A549 (cell line): Measurements from ENCODE around the gene GRM4.

Source experiments
- CBX2 ChIP-seq: fragments of 200-600 bp; sonication (generic); IDR thresholded peaks from 2 replicates; pipeline ENCODE4 v1.6.1; 2016; ENCODE audit warnings: low read depth, mild to moderate bottlenecking, borderline replicate concordance
- CHD2 ChIP-seq: fragments of 150-350 bp; IDR thresholded peaks from 2 replicates; pipeline ENCODE4 v1.6.1; 2014; ENCODE audit warnings: low read length; ENCODE audit not compliant: partially characterized antibody
- CTCF ChIP-seq: fragments of >200 bp; sonication (Bioruptor Twin); formaldehyde crosslinking; IDR thresholded peaks from 3 replicates; pipeline ENCODE4 v1.5.1; 2016
- EP300 ChIP-seq, 2 experiments: fragments of >200 bp; sonication (Bioruptor Twin); formaldehyde crosslinking; IDR thresholded peaks; 2 replicates in 1 of 2; 3 replicates in 1 of 2; pipeline ENCODE4 v1.6.1; 2016 to 2017
- JUN ChIP-seq, 2 experiments: fragments of >200 bp; sonication (Bioruptor Twin); formaldehyde crosslinking; IDR thresholded peaks; 2 replicates in 1 of 2; 3 replicates in 1 of 2; pipeline ENCODE4 v1.6.1; 2016 to 2017
- JUNB ChIP-seq: fragments of >200 bp; sonication (Bioruptor Twin); formaldehyde crosslinking; IDR thresholded peaks from 2 replicates; pipeline ENCODE4 v1.6.1; 2016
- KDM5A ChIP-seq: fragments of 200-600 bp; sonication (generic); IDR thresholded peaks from 2 replicates; pipeline ENCODE4 v1.6.1; 2016; ENCODE audit warnings: antibody characterized with exemption, mild to moderate bottlenecking
- MAX ChIP-seq: IDR thresholded peaks from 2 replicates; pipeline ENCODE4 v1.6.1; 2012
- PBX3 ChIP-seq: IDR thresholded peaks from 2 replicates; pipeline ENCODE4 v1.6.1; 2012
- PHF8 ChIP-seq: fragments of 200-600 bp; sonication (generic); IDR thresholded peaks from 2 replicates; pipeline ENCODE4 v1.6.1; 2016; ENCODE audit warnings: low read depth, mild to moderate bottlenecking, antibody characterized with exemption, moderate library complexity, borderline replicate concordance
- POLR2A ChIP-seq: IDR thresholded peaks from 2 replicates; pipeline ENCODE4 v1.6.1; 2012; ENCODE audit warnings: mild to moderate bottlenecking, low read length
- RCOR1 ChIP-seq: fragments of 150-350 bp; IDR thresholded peaks from 2 replicates; pipeline ENCODE4 v1.6.1; 2014; ENCODE audit warnings: antibody characterized with exemption, low read length, low read depth
- REST ChIP-seq: fragments of 200-600 bp; sonication (generic); IDR thresholded peaks from 2 replicates; pipeline ENCODE4 v1.6.1; 2016; ENCODE audit warnings: antibody characterized with exemption, mild to moderate bottlenecking, moderate library complexity

DNA sequence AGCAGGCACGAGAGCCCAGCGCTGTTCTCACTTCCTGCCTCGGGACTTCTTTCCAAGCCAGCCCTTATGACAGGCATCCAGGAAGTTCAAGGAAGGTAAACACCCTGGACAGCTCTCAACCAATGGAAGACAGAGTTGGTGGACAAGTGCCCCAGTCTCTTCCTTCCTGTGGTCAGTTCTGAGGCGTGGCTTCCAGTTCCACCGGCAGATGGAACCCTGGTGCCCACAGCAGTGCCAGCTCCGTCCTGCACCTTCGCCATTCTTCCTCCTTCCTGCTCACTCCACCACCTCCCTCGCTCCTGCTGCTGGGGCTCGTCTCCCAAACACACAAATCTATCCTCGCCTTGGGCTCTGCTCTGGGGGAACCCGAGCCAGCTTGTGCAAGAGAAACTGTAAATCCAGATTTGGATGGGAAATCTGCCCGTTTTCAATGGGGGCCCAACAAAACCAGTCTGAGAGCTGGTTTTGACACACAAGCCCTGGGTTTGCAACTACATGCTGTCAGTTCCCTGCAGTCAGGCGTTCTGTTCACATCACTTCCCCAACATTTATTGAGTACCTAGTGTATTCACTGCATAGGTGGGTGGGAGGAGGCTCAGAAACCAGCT, 162.7 kb downstream of the GRM4 start:
- no peak for TF ChIP-seq CTCF
- TF ChIP-seq CHD2 = no peak
- no peak for TF ChIP-seq JUN (IDR thresholded peaks at IDR 0.05)
- no peak for TF ChIP-seq PBX3
- TF ChIP-seq EP300 (IDR thresholded peaks at IDR 0.05) = no peak
- no peak for TF ChIP-seq REST
- no peak for TF ChIP-seq PHF8
- no peak for TF ChIP-seq KDM5A
- no peak for TF ChIP-seq MAX
- TF ChIP-seq POLR2A = no peak
- TF ChIP-seq RCOR1 = no peak
- no peak for TF ChIP-seq JUNB
- no peak for TF ChIP-seq CBX2
